SHP77 treated with DMSO at 0.1 percent for 48 hours (cell line): ENCODE results near the gene SAMD8.
"Not testable (repeated sequence)": the region's sequence is repeated elsewhere in the genome, so short reads cannot be mapped to it uniquely, and the experiment has no call there.

Experiments
- DNase-seq: peaks from one replicate; lab custom pipeline; 2025; lab: John Stamatoyannopoulos, UW

SAMD8 gene

DNA sequence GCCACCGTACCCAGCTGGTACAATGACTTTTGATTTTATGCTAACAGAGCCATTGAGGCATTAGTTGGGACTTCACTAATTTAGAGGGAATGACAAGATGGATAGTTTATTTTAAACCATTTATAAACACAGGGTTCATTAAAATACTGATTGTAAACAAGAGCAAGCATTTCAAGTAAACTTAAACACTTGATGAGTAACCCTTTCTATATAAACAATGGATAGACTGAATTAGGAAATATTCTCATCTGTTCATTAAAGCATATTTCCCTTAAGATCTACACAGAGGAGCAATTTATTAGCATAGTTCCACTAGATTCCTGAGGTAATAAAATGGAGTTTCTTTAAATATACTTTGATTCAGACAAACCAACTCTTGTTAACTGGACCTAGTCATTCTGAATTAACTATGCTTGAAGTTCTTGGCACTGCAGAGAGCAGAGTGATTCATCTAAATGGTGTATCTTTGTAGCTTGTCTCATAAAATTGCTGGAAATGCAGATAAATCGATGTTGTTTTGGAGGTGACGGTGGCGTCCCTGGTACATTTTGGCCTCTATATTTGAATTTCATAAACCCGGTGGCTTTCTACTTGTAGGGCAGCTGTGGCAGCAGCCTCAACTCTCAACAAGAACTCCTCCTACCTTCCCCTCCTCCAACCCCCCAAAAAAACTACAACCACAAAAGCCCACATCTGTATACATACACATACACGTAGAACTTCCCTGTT lies 83.7 kb downstream of the SAMD8 start:
- no peak for DNase-seq

DNA sequence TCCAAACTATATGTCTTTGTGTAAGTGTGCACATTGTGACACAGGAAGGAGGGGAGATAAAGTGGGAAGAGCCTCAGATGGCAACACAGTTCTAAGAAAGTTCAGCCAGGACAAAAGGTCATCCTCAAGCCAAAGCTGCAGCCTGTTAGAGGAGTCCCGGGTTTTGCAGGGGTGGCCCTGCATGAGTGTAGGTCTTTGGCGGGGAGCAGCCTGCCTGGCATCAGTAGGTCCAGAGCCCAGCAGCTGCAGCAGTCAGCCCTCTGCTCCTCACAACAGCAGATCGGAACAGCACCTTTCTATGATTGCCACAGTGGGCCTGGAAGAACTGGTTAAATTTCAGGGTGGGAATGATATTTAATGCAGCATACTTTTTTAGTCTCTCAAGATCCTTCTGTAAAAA lies 85.6 kb downstream of the SAMD8 start:
- DNase-seq, result no peak

DNA sequence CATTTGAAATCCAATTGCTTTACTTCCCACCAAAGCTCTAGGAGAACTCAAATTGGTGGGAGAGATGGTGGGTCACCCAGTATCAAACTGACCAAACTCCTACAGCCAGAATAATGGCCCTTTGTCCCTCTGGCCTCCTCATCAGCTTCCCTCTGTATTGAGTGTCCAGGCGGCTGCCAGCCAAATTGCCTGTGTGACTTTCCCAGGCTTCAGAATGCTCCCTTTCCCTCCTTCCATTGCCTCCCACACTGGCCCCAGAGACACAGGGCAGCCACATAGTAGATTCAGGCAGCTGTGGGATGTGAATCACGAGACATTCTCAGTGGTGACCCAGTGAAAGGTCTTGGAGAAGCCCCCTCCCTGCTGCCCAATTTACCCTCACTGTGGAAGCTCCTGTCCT lies 86.5 kb downstream of the SAMD8 start:
- DNase-seq, result no peak

DNA sequence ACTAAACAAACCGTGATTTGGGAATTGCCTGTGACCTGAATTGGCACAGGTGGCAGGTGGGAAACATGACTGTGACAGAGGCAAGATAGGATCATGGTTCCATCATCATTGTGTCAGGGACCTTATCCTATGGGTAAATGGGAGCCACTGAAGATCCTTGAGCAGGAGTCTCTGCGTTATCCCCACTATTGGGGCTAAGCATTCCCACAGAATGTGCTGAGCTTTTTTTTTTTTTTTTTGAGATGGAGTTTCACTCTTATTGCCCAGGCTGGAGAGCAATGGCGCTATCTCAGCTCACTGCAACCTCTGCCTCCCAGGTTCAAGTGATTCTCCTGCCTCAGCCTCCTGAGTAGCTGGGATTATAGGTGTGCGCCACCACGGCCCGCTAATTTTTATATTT lies 88.5 kb downstream of the SAMD8 start:
- not testable (repeated sequence) for DNase-seq

DNA sequence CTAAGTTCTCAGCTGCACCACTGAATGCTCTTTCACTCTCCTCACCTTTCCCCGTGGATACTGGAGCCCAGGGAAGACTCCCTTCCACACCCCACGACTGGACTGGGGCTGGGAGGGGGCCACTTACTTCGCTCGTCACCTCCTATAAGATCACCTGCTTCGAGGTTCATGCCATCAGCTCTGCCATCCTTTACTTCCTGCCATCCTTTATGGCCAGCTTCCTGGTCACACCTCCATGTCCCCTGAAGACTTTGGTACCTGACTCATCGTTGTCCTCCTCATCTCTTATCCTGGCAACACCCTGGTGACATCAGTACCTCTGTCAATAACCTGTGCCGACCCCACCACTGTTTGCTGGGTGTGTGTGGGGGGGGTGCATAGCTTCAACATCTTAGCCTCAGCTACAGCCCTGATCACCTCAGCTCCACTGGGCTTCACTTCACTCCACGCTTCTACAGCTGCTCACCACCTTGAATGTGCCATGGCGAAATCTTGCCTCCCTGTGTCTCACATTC lies 90.4 kb downstream of the SAMD8 start:
- DNase-seq, result no peak

DNA sequence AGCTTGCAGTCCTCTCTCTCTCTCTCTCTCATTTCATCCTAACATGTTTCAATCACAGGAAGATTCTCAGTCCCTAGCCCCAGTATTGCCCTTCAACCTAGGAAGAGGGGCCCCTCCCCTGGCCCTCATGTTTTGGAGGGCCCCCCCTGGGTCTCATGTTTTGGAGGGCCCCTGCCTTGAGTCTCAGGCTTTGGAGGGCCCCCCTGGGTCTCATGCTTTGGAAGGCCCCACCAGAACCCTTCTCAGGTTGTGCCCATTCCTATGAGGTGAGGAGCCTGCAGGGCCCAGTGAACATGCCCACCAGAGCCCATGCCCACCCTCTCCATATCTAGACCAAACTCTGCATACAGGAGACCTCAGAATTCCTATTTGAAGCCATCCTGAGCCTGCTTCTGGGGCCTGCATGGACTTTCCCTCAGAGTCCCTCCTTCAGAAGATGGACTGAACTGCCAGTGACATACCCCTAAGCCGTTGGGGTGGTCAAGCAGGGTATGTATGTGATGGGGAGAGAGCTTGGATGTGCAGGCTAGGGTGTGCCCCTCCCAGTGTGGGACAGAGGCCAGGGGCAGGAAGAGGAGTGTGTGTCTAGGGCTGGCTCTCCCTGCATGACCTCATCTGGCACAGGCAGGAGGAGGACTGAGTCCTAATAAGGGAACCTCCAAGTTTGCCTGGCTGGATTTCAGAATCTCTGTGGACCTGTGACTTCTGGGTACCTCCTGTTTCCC lies 91.0 kb downstream of the SAMD8 start:
- no peak for DNase-seq

DNA sequence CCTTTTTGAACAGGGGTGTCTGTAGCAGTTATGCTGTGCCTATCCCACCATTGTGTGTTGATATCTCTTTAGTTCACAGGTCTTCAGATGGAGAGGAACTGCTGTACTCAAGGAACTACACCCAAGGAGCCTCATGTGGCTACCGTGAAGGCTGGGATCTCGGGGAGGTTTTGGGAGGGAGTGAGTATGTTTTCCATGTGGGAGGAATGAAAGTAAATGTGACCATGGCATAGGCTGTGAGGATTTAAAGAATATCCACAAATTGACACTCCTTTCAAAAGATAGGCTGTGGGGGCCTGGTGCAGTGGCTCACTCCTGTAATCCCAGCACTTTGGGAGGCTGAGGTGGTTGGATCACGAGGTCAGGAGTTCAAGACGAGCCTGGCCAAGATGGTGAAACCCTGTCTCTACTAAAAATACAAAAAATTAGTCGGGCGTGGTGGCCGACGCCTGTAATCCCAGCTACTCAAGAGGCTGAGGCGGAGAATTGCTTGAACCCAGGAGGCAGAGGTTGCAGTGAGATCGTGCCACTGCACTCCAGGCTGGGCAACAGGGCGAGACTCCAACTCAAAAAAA lies 91.7 kb downstream of the SAMD8 start:
- not testable (repeated sequence) for DNase-seq

DNA sequence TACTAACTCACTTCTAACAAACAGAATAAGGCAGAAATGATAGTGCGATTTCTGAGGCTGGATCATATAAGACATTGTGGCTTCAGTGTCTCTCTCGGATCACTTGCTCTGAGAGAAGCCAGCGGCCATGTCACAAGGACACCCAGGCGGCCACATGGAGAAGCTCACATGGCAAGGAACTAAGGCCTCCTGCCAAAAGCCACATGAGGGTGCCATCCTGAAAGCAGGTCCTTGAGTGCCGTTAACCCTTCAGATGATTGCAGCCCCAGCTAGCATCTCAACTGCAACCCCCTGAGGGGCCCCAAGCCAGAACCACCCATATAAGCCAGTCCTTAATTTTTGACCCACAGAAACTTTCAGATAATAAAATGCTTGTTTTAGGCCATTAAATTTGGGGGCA lies 92.3 kb downstream of the SAMD8 start:
- no peak for DNase-seq

DNA sequence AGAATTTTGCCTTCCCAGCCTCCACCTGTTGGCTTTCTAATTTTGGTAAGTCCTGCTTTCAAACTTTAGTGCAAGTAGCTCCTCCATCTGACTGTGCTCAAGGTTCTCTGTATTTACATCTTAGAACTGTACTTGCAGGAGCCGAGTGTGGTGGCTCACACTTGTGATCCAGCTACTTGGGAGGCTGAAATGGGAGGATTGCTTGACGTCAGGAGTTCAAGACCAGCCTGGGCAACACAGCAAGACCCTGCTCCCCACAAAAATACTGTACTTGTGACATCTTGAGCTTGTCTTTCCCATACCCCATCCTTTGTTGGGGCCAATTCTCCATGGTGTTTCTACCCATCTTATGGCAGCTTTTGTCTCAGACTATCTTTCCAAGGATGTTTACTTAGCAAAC lies 94.5 kb downstream of the SAMD8 start:
- DNase-seq, result no peak

DNA sequence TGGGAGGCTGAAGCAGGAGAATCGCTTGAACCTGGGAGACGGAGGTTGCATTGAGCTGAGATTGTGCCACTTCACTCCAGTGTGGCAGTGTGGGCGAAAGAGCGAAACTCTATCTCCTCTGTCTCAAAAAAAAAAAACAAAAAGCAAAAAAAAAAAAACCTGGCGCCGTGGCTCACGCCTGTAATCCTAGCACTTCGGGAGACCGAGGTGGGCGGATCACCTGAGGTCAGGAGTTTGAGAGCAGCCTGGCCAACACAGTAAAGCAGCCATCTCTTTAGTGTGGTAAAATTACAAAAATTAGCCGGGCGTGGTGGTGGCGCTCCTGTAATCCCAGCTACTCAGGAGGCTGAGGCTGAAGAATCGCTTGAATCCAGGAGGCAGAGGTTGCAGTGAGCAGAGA lies 95.2 kb downstream of the SAMD8 start:
- DNase-seq, result not testable (repeated sequence)

DNA sequence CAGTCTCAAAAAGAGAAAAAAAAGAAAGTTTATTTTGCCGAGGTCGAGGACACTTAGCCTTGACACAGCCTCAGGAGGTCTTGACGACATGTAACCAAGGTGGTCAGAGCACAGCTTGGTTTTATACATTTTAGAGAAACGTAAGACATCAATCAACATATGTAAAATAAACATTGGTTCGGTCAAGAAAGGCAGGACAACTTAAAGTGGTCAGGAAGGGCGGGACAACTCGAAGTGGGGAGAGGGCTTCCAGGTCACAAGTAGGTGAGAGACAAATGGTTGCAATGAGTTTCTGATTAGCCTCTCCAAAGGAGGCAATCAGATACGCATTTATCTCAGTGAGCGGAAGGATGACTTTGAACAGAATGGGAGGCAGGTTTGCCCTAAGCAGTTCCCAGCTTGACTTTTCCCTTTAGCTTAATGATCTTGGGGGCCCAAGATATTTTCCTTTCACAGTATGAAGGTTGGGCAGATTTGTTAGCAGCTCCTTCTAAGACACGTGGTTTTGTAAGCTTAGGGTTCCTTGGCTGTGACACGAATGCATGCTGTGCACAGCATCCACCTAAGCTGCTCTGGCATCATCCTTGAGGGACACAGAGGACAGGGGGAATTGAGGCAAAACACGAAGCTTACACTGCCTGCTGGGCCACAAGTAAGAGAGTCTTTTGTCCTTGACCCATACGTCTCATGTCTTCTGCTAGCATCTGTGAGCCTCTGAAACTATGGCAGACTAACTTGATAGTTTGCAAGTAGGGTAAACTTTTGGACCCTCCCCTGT lies 95.8 kb downstream of the SAMD8 start:
- no peak for DNase-seq

DNA sequence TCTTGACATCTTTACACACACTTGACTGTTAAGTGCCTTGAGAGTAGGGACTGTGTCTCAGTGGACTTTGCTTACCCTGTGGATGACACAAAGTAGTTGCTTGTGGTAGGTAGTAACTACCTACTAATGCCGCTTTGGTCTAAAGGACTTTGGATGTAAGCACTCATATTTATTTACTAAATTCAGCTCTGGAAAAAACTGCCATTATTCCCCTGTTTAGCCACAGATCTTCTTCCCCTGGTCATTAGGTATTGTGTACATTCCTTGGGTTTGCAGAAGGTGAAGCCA lies 96.3 kb downstream of the SAMD8 start:
- no peak for DNase-seq

DNA sequence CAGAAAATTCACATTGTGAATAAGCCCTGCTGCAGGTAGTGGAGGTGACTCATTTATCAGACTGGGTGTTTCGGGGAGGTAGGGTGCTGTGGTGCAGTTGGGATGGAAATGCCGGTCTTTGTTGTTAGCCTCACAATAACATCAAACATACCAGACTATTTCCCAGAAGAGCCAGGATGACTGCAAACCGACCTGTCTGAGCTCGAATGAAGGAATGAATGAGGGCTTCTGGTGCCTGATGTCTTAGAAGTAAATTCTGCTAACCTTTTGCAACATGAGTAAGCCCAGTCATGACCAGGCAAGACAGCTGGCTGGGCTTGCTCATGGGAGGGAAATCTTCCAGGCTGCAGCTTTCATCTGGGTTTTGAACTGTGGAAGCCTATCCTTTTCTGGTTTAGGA lies 96.7 kb downstream of the SAMD8 start:
- no peak for DNase-seq

DNA sequence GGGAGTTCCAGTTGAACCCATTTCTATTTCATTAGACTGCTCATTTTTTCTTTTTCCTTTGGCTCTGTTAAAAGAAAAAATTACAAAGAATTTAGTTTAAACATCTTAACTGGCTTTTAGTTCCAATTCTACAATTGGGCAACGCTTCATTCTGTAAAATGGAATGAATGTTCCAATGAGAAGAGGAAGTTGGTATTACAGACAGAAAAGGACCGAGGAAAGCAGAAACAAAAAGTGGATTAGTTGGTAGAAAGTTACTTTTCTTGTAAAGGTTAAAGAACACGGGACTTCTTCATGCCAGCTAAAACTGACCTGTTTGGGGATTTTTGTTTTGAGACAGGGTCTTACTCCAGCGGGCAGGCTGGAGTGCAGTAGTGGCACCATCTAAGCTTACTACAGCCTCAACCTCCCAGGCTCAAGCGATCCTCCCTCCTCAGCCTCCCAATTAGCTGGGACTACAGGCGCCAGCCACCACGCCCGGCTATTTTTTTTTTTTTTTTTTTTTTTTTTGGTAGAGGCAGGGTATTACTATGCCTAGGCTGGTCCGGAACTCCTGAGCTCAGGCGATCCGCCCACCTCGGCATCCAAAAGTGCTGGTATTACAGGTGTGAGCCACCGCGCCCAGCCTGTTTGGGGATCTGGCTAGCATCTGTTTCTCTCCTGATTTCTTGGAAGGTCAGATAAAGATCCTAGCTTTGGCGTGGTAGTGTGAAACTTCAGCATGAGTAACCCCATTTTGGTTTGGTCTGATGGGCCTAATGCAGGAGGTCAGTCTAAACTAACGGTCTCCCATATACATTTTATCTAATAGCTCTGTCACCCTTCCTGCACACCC lies 97.8 kb downstream of the SAMD8 start:
- no peak for DNase-seq

DNA sequence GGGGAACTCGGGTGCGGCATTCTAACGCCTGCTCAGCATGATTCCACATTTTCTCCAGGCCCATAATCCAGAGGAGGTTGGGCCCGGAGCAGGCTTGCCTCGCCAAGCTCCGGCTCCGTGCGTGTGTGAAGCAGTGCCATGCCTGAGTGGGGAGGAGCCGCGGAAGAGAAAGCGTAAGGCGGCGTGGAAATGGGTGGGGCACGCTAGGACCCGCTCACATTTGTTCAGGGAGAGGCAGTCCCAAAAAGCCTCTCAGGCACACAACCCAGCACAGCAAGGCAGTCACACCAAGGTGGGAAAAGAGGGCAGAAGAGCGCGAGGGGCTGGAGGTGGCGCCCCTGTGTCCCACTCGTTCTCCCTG lies 98.4 kb downstream of the SAMD8 start:
- peak; percentile 6 for DNase-seq

DNA sequence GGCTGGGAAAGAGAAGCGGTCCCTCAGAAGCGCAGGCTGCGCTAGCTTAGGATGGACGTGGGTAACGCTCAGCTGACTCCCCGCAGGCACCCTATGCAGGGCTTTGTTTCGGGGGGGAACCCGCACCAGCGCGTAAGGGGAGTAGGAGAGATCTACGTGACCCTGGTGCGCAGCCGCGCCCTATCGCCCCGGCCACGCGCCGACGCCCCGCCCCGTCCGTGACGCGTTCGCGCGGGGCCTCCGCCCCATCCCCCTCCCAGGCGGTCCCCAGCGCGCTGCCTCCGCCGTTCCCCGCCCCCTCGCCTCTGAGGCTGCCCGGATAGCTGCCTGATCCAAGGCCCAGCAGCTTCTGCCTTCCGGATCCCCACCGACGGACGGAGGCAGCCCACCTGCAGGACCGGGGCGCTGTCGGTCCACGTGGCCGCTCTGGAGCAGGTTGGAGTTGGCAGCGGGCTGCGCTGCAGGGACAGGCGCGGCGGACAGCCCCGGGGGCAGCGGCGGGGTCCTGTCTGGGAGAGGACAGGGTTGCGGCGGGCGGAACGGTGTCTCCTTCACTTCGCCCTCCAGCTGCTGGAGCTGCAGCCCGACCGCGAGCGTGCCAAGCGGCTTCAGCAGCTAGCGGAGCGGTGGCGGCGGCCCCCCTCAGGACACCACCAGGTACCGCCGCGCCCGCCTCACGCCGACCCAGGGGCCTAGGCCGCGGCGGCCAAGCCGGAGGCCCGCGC lies 99.0 kb downstream of the SAMD8 start, which contains the start of gene VDAC2:
VDAC2 (plus strand) TSS at position 515 of the 725 bp plus-strand sequence. CDS start 363 bp downstream, outside the sequence.
- peak; percentile 17 for DNase-seq

DNA sequence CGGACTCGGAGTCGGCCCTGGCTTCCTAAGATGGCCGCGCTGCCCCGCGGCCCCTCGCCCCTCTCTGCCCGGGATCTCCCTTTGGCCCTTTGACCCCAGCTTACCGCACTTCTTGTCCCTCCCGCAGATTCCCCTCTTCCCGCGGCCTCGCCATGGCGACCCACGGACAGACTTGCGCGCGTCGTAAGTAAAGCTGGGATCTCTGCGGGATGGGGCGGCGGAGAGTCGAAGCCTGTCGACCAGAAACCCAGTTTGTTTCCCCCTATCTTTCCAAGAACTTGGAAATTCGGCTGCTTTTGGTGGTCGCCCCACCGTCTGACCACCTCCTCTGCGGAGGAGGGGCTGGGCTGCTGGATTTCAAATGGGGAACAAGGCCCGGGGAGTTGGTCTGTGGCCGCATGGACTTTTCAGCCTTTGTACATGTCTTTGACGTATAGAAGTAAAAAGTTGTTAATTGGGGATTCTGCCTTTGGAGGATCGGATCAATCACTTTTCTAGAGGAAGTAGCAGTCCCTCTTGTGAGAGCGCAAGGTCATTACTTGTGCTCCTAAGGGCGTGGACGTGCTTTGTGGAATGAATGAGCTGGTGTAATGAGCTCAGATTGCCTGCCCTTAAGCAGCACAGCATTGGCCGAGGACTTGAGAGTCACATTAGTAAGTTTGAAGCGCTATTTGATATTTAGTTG lies 99.7 kb downstream of the SAMD8 start:
- DNase-seq, result no peak

DNA sequence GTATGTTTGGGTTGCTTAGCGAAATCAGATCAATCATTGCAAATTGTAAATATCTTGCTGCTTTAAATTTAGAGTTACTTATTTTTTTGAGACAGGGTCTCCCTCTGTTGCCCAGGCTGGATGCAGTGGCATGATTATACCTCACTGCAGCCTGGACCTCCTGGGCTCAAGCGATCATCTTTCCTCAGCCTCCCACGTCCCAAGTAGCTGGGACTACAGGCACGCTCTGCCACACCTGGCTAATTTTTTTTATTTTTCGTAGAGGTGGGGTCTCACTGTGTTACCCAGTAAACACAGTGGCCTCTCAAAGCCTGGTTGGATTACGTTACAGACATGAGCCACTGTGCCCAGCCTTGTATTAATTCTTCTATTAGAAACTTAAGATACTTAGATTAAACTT lies 100.9 kb downstream of the SAMD8 start:
- DNase-seq, result no peak

DNA sequence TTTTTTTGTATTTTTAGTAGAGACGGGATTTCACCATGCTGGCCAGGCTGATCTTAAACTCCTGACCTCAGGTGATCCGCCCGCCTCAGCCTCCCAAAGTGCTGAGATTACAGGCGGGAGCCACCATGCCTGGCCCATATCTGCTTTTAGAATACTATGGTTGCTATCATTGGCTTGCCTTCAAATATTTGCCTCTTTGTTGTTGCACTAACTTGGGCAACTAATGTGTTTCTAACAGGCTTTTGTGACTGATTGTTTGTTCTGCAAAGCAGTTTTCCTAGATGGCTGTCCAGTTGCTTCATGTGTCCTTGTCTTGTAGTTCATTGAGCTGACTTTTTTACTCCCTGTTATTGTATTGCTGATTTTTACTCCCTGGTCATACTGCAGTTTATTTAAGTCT lies 108.8 kb downstream of the SAMD8 start:
- no peak for DNase-seq

DNA sequence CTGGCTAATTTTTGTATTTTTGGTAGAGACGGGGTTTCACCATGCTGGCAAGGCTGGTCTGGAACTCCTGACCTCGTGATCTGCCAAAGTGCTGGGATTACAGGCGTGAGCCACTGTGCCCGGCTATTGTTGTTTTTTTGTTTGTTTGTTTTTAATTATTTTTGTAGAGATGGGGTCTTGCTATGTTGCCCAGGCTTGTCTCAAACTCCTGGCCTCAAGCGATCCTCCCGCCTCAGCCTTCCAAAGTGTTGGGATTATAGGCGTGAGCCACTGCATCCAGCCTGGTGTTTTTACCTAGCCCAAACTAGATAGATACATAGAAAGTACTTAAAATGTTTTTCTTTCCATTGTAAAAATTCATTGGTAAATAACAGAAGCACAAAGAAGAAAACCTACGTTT lies 110.0 kb downstream of the SAMD8 start:
- DNase-seq, result not testable (repeated sequence)
